KG1 (cell line): ENCODE measurements around the gene UBE3D.
"Not testable (repeated sequence)": the region's sequence is repeated elsewhere in the genome, so short reads cannot be mapped to it uniquely, and the experiment has no call there.

Experiments used
- DNase-seq: peaks from one replicate; lab custom pipeline; 2025; lab: John Stamatoyannopoulos, UW

Gene UBE3D

DNA sequence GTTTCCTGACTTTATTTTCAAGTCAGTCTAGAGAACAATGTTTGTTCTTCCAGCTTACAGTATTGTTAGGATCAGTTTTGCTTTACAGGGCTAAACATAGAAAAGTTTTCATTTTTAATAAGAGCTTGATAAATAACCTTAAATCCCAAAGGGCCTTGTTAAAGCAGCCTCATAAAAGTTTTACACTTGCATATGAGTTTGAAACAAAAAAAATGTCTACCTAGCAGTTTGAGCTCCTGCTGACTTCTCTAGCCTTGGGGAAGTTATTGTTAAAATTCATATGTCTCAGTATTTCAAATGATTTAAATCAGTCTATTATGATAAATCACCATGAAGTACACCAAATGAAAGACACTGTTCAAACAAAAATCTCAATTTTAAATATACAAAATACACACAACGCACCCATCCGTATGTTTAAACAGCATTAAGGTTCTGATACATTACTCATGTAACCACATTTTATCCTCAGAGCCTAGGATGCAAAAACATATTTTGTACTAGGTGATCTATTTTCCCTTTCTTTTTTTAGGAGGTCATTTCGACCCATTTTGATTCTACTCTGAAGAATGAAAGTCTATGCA is 87.2 kb downstream of the UBE3D start:
- no peak for DNase-seq

GRCh38 chr6:82976179-82976578 is 89.5 kb downstream of the UBE3D start:
- DNase-seq = no peak

DNA sequence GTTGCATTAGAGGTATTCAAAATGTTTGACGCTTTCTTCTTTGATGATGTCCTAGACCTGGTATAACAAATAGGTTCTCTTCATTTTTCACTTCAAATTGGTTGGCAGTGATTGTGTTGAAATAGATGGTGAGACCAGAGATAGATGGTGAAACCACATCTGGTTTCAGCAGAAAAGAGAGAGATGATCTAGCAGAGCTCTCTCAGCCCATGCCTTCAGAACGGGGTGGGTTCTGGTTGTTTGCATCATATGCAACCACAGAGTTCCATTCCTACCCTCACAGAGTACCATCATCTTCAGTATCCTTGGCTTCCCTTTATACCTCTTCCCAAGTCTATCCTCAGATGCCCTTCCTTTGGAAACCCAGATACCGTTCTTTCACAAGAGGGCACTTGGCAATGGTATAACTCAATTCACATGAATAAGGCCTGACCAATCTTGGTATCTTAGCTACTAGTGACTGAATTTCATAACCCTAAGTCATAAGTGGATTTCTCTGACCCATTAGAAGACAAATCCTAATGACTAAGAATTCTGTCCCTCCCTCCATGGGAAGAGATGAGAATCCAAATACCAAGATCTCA is 93.7 kb downstream of the UBE3D start:
- DNase-seq = no peak

GRCh38 chr6:82970839-82971238 is 94.8 kb downstream of the UBE3D start:
- DNase-seq = no peak

- DNase-seq = no peak
Observed at GRCh38 chr6:82968708-82969107, 96.9 kb downstream of the UBE3D start.

- no peak for DNase-seq
Observed at GRCh38 chr6:82963191-82963925, 102.3 kb downstream of the UBE3D start.

GRCh38 chr6:82959385-82959941 is 106.2 kb downstream of the UBE3D start:
- no peak for DNase-seq

DNA sequence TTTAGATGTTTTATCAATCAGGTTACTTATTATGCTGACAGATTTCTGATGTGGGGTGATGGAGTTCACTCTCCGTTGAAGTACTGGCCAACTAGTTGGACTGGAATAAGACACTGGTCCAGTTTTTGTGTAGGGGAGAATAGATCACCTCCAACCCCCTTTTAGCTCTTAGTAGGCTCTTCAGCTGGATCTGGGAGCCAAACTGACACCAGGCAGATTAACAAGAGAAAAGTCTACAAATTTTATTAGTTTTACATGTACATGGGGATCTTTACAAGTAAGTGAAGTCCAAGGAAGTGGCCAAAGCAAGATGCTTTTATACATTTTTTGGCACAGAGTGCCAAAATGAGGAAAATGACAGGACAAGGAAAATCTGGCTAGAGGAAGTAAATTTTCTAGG is 107.1 kb downstream of the UBE3D start:
- no peak for DNase-seq

DNA sequence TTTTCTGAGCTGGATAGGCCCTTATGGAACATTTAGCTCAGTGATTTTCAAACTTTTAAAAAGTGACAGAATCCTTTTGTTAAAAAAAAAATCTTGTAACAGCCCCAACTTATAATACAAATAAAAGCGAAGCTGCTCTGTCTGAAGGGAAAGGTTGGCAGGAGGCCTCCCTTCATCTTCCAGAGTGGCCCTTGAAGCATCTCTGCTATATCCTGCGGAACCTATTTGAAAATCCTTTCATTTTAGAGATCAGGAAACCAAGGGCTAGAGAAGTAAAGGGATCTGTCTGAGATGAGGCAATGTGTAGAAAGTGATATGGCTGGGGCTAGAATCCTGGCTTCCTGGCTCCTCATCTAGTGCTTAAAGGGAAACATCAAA is 107.8 kb downstream of the UBE3D start:
- DNase-seq = no peak

- no peak for DNase-seq
Observed at GRCh38 chr6:82957171-82957867, 108.3 kb downstream of the UBE3D start.

DNA sequence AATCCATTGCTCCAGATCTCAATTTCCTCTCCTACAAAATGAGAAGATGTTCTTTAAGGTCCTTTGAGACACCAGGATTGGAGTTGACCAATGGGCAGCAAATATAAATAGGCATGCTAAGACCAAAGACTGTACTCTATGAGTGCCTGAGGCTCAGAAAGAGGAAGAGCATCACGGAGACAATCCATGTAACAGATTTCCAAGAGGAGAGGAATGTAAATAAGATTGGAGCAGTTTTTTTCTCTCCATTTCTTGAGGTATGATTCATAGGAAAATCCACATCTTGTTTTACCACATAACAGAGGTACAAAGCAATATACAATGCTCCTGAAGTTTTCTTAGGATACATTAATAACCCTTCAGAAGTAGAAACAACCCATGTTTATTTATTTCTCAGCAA is 109.8 kb downstream of the UBE3D start:
- DNase-seq = no peak

- DNase-seq = no peak
Observed at GRCh38 chr6:82954937-82955577, 110.6 kb downstream of the UBE3D start.

GRCh38 chr6:82954356-82954755 is 111.3 kb downstream of the UBE3D start:
- no peak for DNase-seq

DNA sequence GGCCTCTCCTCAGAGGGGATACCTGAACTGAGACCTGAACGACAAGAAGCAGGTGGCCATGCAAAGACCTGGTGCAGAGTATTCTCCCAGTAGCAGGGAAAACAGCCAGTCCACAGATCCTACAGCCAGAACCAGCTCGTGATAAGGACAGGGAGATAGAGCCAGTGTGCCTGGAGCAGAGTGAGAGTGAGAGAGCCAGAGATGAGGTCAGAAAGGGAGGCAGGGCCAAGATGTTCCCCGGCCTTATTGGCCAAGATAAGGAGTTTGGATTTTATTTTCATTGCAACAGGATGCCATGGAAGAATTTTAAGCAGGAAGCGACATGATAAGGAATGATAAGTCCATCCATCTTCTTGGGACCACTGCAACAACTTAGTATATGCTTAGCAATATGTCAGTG is 111.8 kb downstream of the UBE3D start:
- DNase-seq = no peak

DNA sequence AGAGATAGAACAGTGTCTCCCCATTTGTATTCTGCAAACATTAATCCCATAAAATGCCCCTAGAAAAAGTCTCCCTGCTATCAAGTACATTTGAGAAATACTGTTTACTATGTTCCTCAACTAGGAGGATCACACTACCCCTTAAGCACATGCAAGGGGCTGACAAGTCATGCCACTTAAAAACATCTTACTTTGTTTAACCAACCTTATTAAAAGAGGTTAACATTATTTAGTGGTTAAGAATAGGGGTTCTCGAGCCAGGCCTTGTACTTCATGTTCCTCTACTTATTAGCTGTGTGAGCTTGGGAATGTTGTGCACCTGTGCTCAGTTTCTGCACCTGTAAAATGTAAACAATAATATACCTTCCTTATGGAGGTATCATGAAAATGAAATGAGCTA is 113.7 kb downstream of the UBE3D start:
- no peak for DNase-seq

- no peak for DNase-seq
Observed at GRCh38 chr6:82951389-82951788, 114.3 kb downstream of the UBE3D start.

GRCh38 chr6:82930915-82931314 is 134.7 kb downstream of the UBE3D start:
- not testable (repeated sequence) for DNase-seq

GRCh38 chr6:82924799-82925535 is 140.7 kb downstream of the UBE3D start:
- DNase-seq = no peak

DNA sequence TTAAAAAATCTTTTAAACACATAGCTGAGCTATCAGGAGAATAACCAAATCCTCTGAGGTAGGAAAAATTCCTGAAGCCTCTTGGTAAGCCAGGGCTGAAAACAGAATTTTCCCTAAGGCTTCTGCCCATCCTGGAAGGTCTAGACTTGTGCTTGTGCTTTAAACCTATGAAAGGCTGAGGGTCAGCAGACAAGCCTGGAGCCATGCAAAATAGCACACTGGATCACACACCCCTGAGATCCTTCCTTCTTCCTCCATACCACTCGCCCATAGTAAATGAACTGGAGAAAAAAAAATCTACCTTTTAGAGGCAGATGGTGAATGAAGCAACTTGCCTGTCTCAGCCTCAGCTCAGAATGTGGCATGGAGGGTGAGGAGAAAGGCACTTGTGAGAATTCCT is 144.4 kb downstream of the UBE3D start:
- no peak for DNase-seq

GRCh38 chr6:82917346-82918064 is 148.1 kb downstream of the UBE3D start:
- no peak for DNase-seq

- no peak for DNase-seq
Observed at GRCh38 chr6:82915666-82916065, 150.0 kb downstream of the UBE3D start.
